Endothelial cell (in vitro differentiated cells): Measurements from ENCODE around the gene LRRC10B. TPM values are rescaled to one million over a fixed set of nuclear protein-coding genes. Genes with fewer than 3 reads are reported as not detected.

Source experiments
- DNase-seq: peaks from one replicate; pipeline ENCODE4 v3.0.0; 2021; ENCODE audit warnings: low spot score
- H3K27ac Mint-ChIP-seq: one replicate; pipeline ENCODE4 v1.8.0; 2021; ENCODE audit warnings: mixed read lengths, inconsistent platforms; ENCODE audit not compliant: unreplicated experiment
- H3K27me3 Mint-ChIP-seq: one replicate; pipeline ENCODE4 v1.8.0; 2021; ENCODE audit warnings: mild to moderate bottlenecking, moderate library complexity, mixed read lengths, inconsistent platforms; ENCODE audit not compliant: unreplicated experiment
- H3K36me3 Mint-ChIP-seq: one replicate; pipeline ENCODE4 v1.8.0; 2021; ENCODE audit warnings: mild to moderate bottlenecking, low read depth, mixed read lengths, inconsistent platforms; ENCODE audit not compliant: unreplicated experiment
- H3K4me1 Mint-ChIP-seq: one replicate; pipeline ENCODE4 v1.8.0; 2021; ENCODE audit warnings: mild to moderate bottlenecking, mixed read lengths, inconsistent platforms; ENCODE audit not compliant: unreplicated experiment
- H3K4me3 Mint-ChIP-seq: one replicate; pipeline ENCODE4 v1.8.0; 2021; ENCODE audit warnings: mild to moderate bottlenecking, mixed read lengths, inconsistent platforms; ENCODE audit not compliant: unreplicated experiment
- H3K9me3 Mint-ChIP-seq: one replicate; pipeline ENCODE4 v1.8.0; 2021; ENCODE audit warnings: mixed read lengths, inconsistent platforms; ENCODE audit not compliant: unreplicated experiment
- CTCF ChIP-seq: fragments of 200-600 bp; sonication (generic); IDR thresholded peaks from one replicate; pipeline ENCODE4 v1.5.0; 2021; ENCODE audit warnings: antibody characterized with exemption; ENCODE audit not compliant: unreplicated experiment
- total RNA-seq: library from RNA; stranded (reverse); fragmentation: NEBNext Ultra II Directional; extraction: Animal tissue kit (Norgen Biotek cat#: 25700); gene quantifications from one replicate; pipeline ENCODE4 v1.2.1, GENCODE V29; 2021; ENCODE audit not compliant: unreplicated experiment

The LRRC10B gene
- total RNA-seq, 1 donor from 2014 or later: 0.13 TPM

GRCh38 chr11:61502522-61502921, 6.0 kb upstream of the LRRC10B start:
- peaks cover 7% of the 10 kb centered on the region for H3K4me1 Mint-ChIP-seq
- no peak overlapping the region for H3K27ac Mint-ChIP-seq
- no peak for TF ChIP-seq CTCF
- H3K4me3 Mint-ChIP-seq: no peak overlapping the region
- peaks cover 8% of the 10 kb centered on the region for H3K27me3 Mint-ChIP-seq
- peaks cover 4% of the 10 kb centered on the region for H3K36me3 Mint-ChIP-seq
- DNase-seq: no peak
- H3K9me3 Mint-ChIP-seq: no peaks in the 10 kb centered on the region

DNA sequence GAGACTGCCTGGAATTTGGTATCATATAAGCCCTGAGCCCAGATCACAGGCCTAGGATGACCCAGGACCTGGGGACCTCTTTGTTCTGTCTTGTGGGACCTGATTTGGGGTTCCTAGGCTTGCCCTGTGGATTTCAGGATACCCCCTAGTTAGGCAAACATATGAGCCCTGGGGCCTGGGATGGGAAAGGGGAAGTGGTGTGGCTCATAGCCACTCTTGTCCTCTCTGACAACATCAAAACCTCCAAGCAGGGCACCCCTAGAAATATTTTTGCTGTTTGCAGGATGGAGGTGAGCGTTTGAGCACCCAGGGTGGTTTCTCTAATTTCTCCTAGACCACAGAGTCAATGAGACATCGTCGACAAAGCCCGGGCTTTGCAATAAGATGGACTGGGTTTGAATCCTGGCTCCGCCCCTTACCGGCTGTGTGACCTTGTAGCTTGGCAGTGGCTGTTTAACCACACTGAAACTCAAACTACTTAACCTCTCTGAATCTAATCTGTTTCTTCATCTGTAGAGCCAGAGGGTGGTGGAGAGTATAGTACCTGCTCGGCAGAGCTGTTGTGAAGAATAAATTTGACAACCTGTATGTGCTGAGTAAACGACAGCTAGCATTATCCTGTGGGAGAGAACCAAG, 5.3 kb upstream of the LRRC10B start:
- Mint-ChIP-seq H3K4me1 (peaks cover 11% of the 10 kb centered on the region), H3K27ac (no peak overlapping the region), H3K36me3 (peaks cover 4% of the 10 kb centered on the region), H3K9me3 (no peaks in the 10 kb centered on the region), H3K27me3 (peaks cover 14% of the 10 kb centered on the region), H3K4me3 (no peak overlapping the region)
- DNase-seq: no peak
- TF ChIP-seq CTCF: no peak

- no peak for TF ChIP-seq CTCF
- Mint-ChIP-seq H3K9me3 (no peaks in the 10 kb centered on the region), H3K36me3 (peaks cover 4% of the 10 kb centered on the region), H3K4me1 (peaks cover 9% of the 10 kb centered on the region), H3K27ac (no peak overlapping the region), H3K27me3 (peaks cover 18% of the 10 kb centered on the region), H3K4me3 (no peak overlapping the region)
- DNase-seq: no peak
Observed at GRCh38 chr11:61505106-61505505, 3.4 kb upstream of the LRRC10B start.

DNA sequence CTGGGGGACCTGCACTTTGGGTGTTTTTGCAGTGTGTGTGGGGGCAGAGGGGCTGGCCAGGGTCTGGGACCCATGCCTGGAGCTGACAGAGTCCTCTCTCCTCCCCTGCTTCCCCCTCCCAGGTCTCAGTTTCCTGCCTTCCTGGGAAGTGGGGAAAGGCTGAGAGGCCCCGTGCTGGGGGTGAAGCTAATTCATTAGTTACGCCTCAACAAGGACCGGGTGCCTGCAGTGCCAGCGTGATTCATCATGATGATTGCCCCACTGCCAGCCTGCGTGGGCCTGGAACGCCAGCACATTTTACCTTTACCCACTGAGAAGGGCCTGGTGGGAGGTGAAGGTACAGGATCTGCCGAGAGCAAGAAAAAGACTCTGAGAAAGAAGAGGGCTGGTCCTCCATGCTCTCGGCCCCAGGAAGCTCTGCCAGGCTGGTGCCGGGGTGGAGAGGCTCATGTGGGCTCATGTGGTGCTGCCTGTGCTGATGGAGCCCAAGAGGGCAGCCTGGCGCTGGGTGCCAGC, 2.9 kb upstream of the LRRC10B start:
- H3K9me3 Mint-ChIP-seq: no peaks in the 10 kb centered on the region
- H3K27me3 Mint-ChIP-seq: peaks cover 18% of the 10 kb centered on the region
- H3K36me3 Mint-ChIP-seq: peaks cover 4% of the 10 kb centered on the region
- peaks cover 9% of the 10 kb centered on the region for H3K4me1 Mint-ChIP-seq
- TF ChIP-seq CTCF: no peak
- DNase-seq: no peak
- H3K27ac Mint-ChIP-seq: no peak overlapping the region
- H3K4me3 Mint-ChIP-seq: no peak overlapping the region

DNA sequence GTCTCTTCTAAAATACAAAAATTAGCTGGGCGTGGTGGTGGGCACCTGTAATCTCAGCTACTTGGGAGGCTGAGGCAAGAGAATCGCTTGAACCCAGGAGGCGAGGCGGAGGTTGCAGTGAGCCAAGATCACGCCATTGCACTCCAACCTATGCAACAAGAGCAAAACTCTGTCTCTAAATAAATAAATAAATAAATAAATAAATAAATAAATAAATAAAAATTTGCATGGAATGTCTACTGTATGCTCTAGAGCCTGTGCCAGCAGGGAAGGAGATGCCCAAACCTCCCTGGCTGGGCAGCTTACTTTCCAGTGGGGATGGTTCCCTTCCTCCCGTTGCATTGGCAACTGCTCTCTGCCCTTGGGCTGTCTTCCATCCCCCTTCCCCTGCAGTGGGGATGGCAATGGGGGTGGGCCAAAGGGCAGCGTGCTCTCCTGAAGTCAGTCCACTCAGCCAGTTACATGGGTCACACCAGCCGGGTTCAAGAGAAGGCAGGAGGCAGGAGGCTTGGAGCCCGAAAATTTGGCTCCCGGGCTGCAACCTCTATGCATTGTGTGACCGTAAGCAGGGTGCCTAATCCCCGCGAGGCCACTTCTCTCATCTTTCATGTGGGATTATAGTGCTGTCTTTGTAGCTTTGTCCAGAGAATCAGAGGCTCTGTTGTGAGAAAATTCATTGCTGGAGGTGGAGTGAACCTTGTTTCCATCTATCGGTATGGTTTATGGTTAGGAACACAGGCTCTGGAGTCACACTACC, 1.4 kb upstream of the LRRC10B start:
- Mint-ChIP-seq H3K9me3 (no peaks in the 10 kb centered on the region), H3K36me3 (peaks cover 4% of the 10 kb centered on the region), H3K27me3 (peaks cover 23% of the 10 kb centered on the region), H3K4me3 (peak overlapping the region; percentile 47), H3K27ac (no peak overlapping the region), H3K4me1 (peaks cover 9% of the 10 kb centered on the region)
- no peak for DNase-seq
- TF ChIP-seq CTCF: no peak
